GM19397 (cell line): ENCODE measurements around the gene UBE2J2.
A peak's percentile ranks its signal among the peaks of the same experiment; 100 is the strongest.

Experiments used
- ATAC-seq: cut with Tn5 transposase; IDR thresholded peaks from one replicate; pipeline ENCODE4 v1.9.1; 2021; ENCODE audit warnings: mild to moderate bottlenecking, moderate library complexity; ENCODE audit not compliant: unreplicated experiment

Gene UBE2J2

DNA sequence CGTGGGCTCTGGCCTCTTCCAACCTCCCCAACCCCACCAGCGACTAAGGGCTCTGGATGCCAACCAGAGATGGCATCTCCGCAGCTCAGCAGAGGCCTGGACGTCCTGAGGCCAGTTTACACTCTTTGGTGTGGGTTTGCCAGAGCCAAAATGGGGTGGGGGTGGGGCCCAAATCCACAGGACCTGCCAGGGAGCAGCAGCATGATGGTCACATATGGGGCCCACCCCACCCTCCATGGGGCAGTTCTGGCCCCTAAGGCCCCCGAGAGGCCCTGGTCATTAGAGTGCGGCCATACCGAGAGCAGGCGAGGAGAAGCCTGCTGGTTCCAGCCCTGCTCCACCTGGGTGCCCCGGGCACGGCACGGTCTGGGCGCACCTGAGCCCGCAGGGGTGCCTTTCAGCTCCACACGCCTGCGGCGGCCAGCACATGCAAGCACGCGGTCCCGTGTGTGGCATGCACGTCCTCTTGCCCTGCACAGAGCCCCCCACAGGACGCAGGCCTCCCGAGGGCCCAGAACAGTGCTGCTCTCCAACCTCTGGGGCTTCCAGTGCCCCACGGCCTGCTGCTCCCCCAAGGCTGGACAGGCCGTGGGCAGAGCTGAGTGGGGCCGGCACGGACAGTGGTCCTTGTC, 31.9 kb downstream of the UBE2J2 start:
- ATAC-seq = no peak

DNA sequence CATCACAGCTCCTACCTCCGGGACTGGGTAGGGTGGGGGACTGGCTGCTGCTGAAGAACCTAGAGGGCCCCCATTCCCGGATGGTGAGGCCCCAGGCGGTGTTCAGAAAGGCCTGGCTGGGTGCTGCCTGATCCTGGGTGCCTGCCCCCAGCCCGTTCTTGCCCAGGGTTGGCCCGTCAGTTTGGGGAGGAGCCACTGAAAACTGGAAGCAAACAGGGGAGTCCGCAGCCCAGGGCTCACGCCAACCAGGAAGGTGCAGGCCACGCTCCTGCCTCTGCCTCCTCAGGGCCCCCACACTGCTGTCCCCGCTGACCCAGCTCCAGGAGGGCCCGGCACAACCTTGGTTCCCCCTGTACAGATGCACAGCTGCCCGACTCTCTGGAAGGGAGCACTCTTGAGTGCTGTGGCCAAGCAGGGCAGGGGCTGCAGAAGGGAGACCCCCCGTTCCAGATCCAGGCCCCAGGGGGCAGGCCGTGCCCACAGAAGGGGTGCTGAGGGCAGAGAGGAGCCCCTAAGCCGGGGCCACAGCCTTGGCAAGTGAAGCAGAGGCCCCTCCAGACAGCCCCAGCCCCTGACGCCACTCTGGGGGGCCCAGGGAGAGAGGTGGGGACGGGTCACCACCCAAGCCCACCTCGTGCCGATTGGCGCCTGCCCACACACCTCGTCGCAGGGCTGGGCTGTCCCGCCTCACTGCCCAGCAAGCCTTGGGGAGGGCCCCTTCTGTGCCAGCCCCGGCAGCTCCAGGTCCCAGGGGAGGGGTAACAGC, 32.6 kb downstream of the UBE2J2 start:
- no peak for ATAC-seq

DNA sequence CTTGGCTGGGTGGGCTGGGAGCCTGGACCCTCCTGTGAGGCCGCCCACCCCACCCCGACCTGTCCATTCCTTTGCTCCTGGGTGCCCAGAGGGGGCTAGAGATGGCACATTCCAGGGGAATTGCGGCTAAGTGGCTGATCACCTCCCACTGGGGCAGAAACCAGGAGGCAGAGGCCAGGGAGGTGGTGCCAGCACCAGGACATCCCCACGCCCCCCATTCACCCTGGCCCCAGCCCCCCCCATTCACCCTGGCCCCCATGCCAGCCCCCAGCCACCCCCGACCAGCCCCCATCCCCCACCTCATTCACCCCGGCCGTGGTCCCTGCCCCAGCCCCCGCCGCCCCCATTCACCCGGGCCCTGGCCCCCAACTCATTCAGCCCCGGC, 33.3 kb downstream of the UBE2J2 start:
- ATAC-seq = no peak

DNA sequence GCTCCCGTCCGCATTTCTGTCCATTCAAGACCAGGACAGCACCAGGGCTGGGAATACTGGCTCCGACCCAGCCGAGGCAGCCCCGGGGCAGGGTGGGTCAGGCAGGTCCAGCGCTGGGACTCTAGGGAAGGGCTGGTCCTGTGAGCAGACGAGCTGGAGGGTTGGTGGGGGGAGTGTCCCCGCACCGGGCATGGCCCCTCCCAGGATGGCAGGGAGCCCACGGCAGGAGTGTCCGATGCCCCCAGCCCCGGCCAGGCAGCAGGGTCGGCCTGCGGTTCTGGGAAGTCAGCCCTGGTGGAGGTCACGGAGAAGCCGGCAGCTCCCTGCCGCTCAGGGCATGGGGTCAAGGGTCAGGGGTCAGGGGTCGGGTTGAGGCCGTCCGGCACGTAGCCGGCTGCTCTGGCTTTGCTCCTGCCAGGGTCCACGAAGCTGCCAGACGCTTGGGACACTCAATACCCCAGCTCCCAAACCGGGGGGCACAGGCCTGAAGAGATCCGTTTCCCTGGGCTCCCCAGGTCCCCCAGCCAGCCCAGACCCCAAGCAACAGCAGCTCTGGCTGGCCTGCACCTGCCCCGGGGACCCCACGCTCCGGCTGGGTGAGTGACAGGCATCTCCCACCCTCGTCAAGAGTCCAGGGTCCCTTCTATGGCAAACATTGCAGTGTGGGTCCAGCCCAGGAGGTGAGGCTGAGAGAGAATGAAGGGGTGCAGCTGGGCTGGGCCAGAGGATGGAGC, 33.9 kb downstream of the UBE2J2 start:
- no peak for ATAC-seq

DNA sequence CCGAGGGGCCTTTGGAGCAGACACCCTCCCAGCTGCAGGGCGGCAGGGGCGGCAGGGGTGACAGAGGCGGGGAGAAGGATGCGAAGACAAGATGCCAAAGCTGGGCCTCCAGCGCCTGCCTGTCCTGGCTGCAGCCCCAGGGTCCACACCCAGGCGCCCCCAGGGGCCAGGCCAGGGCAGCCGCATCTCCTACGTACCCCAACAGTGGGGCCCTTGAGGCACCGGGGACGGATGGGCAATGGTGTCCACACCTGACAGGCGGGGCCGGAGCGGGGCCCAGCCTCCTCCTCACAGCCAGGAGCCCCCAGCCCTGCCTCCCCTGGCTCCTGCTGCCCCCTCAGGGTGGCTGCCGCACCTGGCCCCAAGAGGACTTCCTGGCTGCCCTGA, 34.4 kb downstream of the UBE2J2 start:
- no peak for ATAC-seq

DNA sequence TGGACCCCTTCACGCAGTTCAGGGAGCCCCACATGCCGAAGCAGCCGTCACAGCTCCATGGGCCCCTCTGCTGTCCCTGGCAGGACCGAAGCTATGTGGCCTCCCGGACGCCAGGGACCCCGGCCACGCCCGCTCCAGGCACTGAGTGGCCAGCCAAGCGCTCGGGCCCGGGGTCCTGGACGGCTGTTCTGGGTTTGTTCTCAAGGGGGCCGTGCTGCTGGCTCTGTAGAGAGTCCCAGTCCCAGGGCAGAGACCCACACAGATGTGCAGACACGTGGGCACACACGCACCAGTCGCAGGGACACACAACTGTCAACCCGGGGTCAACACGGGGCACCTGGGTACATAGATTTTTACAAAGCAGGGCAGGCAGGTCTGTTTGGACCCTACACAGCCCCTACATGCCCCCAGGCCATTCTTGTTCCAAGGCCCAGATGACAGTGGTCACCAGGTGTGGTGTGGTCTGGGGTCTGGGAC, 34.9 kb downstream of the UBE2J2 start:
- no peak for ATAC-seq

DNA sequence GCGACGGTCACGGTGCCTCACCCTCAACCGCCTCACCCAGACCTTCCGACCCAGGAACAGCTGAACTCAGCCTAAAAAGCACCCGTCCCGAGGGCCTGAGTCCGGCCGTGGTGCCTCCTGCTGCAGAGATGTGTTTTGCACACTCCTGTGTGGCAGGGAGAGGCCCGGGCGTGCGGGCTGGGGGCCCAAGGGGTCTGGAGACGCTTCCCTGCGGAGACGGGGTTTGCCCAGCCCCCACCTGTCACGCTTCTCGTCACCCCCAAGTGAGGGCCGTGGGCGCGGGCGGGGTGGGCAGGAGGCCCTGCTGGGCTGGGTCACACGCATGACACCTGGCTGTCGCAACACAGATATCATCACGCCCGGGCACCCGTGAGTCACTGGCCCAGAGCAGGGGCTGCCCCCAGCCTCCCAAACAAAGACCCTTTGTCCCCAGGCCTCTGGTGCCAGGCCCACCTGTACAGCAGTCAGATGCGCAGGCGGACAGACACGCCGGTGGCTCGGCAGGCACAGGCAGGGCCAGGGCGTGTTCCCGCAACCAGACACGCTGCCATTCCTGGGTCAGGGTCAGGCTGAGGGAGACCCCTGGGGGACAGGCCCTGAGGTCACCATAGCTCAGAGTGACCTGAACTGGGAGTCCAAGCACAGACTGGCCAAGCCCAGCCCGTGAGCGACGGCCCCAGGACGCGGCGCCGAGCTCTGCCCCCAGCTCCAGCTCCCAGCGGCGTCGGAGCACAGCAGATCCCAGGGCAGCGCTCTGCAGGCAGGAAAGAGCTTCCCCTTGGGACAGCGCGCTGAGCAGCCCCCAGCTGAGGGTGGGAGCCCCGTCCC, 35.6 kb downstream of the UBE2J2 start:
- no peak for ATAC-seq

DNA sequence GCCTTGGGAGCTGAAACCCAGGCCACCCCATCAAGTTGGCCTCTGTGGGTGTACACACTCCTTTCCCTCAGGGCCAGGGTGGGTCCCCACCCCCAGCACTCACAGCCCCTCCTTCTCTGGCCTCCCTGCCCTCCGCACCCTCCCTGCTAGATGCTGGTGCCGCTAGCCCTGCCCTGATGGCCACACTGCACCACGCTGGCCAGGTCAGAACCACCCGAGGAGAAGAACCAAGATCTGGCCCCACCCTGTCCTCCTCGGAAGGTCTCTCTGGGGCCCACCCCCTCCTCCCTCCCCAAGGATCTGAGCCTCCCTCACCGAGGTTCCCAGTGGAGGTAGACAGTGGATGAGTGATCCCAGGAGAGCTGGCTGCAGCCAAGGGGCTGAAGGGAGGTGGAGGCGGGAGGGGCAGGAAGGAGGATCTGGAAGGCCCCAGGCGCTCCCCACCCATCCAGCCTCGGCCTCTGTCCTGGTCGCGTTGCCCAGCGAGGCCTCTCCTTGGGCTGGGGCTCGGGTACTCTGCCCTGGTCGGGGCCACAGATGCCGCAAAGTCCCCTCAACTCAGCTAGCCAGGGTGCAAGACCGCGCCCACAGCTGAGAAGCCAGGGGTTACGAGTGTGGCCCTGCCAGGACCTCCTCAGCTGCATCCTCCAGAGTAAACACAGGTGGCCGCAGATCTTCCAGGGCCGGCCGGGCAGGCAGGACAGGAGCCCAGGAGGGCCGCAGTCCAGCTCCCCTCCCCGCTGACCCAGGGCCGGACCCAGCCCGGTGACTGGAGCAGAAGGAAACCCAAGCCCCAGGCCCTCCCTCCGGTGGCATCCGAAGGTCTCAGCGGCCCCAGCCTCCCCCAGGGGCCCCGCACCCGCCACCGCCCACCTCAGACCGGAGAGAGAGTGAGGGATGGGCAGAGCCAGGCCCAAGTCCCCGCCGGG, 36.4 kb downstream of the UBE2J2 start:
- ATAC-seq = no peak

DNA sequence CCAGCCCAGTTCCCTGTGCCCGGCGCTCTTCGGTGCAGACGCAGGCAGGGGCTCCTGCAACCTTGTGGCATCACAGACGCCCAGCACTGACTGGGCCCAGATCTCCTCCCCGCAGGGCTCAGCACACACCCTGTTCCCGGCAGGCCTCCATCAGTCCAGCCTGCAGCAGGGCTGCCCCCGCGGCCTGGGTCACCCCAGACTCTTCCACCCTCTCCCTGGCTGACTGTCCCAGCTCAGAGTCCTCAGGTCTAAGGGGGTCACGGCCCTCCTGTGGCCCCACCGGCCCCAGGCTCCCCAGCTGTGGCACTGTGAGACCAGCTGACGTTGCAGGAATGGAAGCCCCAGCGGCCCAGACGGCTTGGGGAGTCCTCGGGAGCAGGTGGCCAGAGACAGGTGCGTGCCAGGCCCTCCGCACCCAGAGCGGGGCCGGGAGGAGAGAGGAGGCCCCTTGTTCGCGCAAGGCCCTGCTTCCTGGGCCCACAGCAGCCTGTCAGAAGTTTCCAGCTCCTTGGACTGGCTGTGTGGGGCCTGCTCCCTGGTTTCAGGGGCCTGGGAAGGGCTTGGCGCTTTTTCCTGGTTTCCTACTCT, 37.4 kb downstream of the UBE2J2 start:
- no peak for ATAC-seq

DNA sequence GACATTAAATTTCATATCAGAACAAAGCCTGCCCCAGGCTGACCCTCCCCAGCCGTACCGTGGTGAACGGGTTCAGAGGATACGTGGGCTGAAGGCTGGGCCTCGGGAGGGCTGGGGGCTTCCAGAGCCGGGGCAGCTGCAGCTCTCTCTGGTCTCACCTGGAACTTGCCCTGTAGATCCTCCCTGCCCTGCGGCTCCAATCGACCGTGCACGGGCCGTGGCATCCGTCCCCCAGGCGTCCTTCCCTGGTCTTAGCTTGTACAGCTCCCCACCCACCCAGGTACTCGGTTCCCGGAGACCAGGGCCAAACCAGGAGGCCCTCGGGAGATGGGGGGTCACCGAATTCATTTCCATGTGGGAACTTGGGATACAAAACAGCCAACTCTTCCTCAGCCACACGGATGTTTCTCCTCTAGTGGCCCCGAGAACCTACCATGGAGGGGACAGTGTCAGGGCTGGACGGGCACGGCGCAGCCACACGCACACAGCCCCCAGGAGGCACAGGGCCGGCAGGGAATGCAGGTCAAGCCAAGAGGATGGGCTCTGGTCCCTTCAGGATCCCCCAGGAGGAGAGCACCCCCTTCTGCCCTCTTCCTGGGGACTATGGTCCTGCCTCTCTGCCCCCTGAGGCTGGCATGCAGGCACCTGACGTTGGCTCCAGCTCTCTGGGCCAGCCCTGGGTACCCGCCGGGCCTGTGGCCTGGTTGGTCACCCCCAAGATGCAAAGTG, 38.5 kb downstream of the UBE2J2 start:
- no peak for ATAC-seq

DNA sequence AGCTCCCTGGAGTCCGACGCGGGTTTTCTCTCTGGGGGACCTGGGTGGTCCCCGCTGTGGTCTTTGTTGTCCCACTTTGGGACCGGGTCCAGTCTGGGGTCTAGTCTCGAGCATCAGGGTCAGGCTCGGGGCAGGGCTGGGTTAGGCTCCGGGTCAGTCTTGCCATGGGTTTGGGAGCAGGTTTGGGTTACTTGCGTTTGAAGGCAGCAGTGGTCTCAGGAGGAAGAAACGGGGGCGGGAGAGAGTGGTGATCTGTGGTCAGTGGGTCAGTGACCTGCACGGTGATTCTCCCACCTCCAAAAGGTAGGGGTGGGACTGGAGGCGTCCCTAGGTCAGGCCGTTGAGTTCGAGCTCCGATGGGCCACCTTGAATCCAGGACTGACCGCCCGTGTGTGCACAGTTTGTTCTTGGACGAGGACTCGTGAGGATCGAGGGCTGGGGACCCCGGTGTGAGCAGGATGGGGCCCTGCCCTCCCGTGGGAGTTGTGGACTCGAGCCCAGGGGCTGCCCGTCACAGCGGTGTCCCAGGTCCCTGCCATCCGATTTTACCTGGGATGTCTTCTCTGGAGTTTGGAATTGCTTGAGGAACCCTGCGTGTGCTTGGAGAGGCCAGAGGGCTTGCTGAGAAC, 39.4 kb downstream of the UBE2J2 start:
- ATAC-seq = no peak

DNA sequence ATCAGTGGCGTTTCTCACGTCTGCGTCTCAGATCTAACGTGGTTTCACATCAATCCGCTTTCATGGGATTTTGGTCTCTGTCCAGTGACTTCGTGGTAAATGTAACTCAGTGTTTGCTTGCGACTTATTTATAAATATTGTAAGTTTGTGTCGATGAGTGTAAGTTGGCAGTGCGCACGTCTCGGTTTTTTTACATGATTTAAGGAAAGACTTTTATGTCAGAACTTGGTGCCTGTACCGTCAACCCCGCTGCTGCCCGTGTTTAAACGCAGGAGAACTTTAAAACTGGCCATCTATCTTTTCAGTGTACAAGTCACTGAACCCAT, 40.1 kb downstream of the UBE2J2 start:
- no peak for ATAC-seq

DNA sequence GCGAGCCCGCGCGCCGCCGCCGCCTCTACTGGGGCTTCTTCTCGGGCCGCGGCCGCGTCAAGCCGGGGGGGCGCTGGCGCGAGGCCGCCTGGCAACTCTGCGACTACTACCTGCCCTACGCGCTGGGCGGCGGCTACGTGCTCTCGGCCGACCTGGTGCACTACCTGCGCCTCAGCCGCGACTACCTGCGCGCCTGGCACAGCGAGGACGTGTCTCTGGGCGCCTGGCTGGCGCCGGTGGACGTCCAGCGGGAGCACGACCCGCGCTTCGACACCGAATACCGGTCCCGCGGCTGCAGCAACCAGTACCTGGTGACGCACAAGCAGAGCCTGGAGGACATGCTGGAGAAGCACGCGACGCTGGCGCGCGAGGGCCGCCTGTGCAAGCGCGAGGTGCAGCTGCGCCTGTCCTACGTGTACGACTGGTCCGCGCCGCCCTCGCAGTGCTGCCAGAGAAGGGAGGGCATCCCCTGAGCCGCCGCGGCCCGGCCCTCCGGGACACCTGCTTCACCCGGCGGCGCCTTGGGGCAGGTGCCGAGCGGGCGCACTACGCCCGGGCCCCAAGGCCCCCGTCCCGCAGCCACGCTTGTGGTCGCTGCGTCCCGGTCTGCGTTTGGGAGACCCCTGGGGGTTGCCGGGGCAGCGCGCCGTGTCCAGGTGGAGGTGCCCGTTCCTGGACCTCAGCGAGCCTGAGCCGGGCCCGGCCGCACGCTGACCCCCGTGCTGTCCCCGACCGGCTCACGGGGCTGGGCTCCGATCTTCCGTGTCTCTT, 40.7 kb downstream of the UBE2J2 start:
- ATAC-seq = no peak

DNA sequence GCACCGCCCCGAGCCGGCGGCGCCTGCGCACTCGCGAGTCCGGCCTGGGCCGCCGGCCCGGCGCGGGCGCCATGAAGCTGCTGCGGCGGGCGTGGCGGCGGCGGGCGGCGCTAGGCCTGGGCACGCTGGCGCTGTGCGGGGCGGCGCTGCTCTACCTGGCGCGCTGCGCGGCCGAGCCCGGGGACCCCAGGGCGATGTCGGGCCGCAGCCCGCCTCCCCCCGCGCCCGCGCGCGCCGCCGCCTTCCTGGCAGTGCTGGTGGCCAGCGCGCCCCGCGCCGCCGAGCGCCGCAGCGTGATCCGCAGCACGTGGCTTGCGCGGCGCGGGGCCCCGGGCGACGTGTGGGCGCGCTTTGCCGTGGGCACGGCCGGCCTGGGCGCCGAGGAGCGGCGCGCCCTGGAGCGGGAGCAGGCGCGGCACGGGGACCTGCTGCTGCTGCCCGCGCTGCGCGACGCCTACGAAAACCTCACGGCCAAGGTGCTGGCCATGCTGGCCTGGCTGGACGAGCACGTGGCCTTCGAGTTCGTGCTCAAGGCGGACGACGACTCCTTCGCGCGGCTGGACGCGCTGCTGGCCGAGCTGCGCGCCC, 41.4 kb downstream of the UBE2J2 start, which contains the start of gene B3GALT6:
B3GALT6 (plus strand) TSS at position 30 of the 588 bp plus-strand sequence; CDS start at position 72, 42 bp downstream.
- ATAC-seq = no peak

DNA sequence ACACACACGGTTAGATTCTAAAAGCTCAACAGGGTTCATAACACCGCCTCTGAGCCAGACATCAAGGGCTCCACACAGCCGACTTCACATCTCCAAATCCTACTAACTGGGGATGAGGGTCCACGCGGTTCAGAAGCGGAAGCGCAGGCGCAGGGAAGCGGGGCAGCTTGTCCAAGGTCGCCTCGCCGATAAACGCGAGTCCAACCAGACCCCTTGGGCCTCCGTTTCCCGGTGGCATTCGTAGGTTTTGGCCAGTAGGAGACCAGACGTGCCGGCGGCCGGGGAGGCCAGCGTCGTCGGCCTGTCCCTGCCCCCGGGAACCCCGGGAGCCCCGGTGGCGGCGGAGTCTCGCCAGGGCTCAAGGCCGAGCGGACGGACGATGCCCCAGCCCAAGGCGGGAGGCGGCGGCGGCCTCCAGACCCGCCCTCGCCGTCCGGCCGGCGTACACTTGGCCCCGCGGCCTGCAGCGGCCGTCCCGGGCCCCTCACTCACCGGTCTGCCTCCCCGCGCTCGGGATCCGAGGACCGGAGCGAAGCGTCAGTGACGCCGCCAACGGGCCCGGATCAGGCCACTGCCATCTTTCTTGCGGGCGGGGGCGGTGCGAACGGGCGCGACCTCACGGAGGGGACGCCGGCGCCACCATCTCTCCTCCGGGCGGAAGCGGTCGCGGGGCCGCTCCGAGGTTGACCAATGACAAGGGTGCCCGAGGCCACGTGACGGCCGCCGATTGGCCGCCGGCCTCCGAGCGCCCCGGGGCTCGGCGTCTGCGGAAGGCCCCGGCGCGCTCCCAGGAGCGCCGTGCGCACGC, 42.0 kb downstream of the UBE2J2 start, which contains the start of gene SDF4:
SDF4 (minus strand) TSS at position 602 of the 808 bp plus-strand sequence. CDS start 3,229 bp downstream, outside the sequence.
- peak; percentile 90 for ATAC-seq

DNA sequence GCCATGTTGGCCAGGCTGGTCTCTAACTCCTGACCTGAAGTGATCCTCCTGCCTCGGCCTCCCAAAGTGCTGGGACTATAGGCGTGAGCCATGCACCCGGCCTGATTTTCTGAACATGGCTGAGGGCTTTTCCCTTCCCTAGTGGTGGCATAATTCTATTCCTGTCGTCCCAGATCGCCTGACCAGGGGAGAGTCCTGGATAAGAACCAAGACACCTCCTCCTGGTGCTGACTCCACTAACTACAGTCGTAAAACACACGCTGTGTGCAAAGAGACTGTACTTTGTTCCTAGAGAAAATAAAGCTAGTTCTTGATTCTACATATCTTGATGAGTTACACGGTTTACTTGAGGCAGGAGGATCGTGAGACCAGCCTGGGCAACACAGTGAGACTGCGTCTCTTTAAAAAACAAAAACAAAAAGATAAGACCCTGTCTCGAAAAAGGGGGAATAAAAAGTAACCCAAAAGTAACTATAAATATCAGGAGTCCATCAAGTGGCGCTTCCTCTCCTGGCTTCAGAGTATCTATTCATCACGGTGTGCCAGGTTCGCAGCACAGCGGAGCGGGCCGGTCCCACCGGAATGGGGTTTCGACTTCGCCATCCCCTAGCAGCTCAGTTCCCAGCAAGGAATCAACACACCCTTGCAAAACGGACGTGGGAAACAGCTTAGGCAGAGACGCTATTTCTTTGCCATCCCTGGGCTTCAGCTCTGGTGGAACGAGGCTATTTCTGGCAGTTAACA, 42.8 kb downstream of the UBE2J2 start:
- no peak for ATAC-seq
